GM12891 (cell line): ENCODE data around the gene ABI1.

ENCODE experiments used
- PAX5 ChIP-seq: IDR thresholded peaks from 2 replicates; pipeline ENCODE4 v1.6.1; 2011; ENCODE audit warnings: low read length, moderate library complexity, mild to moderate bottlenecking; ENCODE audit not compliant: insufficient read depth, severe bottlenecking
- POLR2A ChIP-seq: IDR thresholded peaks from 2 replicates; pipeline ENCODE4 v1.6.1; 2011; ENCODE audit warnings: low read depth, low read length, control low read depth
- POLR2AphosphoS5 ChIP-seq: IDR thresholded peaks from 2 replicates; pipeline ENCODE4 v1.6.1; 2011; ENCODE audit warnings: low read depth, low read length, control low read depth
- POU2F2 ChIP-seq: IDR thresholded peaks from 2 replicates; pipeline ENCODE4 v1.6.1; 2011; ENCODE audit warnings: low read depth, mild to moderate bottlenecking, control low read depth, low read length, moderate library complexity
- SPI1 ChIP-seq: IDR thresholded peaks from 2 replicates; pipeline ENCODE4 v1.6.1; 2011; ENCODE audit warnings: low read depth, low read length, control low read depth
- TAF1 ChIP-seq: IDR thresholded peaks from 2 replicates; pipeline ENCODE4 v1.6.1; 2011; ENCODE audit warnings: low read depth, low read length, control low read depth

DNA sequence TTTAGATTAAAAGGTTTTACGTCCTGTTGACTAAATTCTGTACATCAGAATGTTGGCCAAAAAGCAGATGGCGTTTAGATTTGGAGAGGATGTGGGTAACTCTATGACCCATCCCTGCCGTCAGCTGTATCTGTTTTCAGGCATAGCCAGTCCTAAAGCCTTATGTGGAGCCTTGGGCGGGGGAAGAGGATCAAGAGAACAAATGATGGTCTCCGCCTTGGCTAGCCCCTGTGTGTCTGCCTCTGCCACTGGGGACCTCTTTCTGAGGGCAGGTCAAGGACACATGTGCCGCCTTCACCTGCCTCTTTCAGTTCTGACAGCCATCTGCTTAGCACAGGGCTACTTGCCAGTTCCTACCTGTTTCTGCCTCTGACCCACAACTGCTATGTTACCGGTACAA, 139.2 kb downstream of the ABI1 start:
- TF ChIP-seq POLR2A: no peak
- no peak for TF ChIP-seq POLR2AphosphoS5
- no peak for TF ChIP-seq SPI1
- no peak for TF ChIP-seq POU2F2
- no peak for TF ChIP-seq PAX5
- no peak for TF ChIP-seq TAF1
